ENCODE data around the gene SERPINF2.
"Not testable (repeated sequence)": the region's sequence is repeated elsewhere in the genome, so short reads cannot be mapped to it uniquely, and the experiment has no call there.

SERPINF2 gene

GRCh38 chr17:1735834-1736347 lies 6.8 kb upstream of the SERPINF2 start:
- no peak for DNase-seq

- peak in 1 of 2 experiments; percentile 9 for DNase-seq
Observed at GRCh38 chr17:1736348-1737281, 6.1 kb upstream of the SERPINF2 start.

GRCh38 chr17:1737531-1738291 lies 5.0 kb upstream of the SERPINF2 start:
- DNase-seq, result no peak

DNA sequence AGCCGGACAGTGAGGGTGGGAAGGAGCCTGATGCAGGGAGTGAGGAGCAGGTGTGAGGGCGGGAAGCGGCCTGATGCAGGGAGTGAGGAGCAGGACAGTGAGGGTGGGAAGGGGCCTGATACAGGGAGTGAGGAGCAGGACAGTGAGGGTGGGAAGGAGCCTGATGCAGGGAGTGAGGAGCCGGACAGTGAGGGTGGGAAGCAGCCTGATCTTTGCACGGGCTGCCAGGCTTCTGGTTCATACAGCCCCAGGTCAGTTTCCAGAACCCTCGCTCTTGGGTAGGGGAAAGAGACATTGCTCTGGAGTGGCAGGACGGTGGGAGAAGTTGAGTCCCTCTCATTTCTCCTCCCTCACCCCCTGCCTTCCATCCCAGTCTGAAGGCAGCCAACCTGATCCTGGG lies 772 bp upstream of the SERPINF2 start:
- not testable (repeated sequence) for DNase-seq

- no peak for DNase-seq
Observed at GRCh38 chr17:1743088-1743439, 393 bp downstream of the SERPINF2 start.

DNA sequence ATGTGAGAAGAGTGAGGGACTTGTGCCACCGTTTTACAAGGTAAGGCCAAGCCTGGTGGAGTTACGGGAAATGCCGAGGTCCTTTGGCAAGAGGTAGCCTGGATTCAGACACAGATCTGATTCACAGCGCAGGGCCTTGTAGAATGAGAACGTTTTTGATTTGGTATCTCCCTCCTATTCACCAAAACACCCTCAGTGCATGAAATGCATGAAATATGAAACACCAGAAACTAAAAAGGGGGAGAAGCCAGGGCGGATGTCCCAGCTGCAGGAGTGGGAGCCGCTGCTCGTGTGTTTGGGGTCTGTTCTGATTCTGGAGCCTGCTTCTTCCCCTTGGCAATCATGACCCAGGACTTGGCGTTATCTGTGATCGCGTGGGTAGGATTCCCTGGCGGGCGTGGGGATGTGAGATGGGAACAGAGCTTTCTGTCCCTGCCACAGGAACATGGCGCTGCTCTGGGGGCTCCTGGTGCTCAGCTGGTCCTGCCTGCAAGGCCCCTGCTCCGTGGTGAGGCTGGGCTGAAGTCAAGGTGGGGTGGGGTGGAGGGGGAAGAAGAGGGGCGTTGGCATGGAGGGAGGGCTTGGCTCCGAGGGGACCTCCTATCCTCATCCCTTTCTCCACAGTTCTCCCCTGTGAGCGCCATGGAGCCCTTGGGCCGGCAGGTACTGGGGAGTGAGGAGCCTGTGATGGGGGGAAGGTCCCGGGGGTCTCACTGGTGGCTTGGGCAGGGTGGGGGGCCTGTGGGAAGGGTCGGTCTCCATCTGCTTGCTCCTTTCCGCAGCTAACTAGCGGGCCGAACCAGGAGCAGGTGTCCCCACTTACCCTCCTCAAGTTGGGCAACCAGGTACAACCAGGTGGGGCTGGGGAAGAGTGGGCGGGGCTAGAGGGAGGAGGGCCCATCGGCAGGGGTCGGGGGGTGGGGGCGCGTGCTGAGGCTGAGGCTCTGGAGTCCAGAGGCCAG lies 2.2 kb downstream of the SERPINF2 start:
- no peak for DNase-seq

GRCh38 chr17:1745513-1746020 lies 2.9 kb downstream of the SERPINF2 start:
- no peak for DNase-seq

GRCh38 chr17:1746975-1747543 lies 4.4 kb downstream of the SERPINF2 start:
- no peak for DNase-seq

DNA sequence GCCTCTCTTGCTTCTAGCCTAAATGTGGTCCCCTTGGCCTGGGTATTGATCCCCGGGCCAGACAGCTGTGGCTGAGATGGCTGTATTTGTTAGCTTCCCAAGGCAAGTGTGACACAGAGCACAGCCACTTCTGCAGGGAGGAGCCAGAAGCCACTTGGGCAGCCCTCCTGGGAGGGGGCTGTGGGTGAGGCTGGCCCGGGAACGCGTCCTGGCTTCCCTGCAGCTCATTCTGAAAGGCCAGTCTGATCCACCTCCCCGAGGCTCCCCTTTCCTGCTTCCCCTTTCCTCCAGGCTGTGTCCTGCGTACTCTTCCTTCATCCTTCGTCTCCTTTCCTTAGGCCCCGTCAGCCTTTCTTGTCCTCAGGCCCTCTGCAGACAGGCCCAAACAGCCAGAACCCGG lies 8.0 kb downstream of the SERPINF2 start:
- no peak for DNase-seq

GRCh38 chr17:1752425-1753262 lies 10.0 kb downstream of the SERPINF2 start:
- DNase-seq, result no peak

- DNase-seq, result no peak
Observed at GRCh38 chr17:1753767-1754429, 11.2 kb downstream of the SERPINF2 start.

- DNase-seq, result no peak
Observed at GRCh38 chr17:1754430-1755112, 11.9 kb downstream of the SERPINF2 start.

- no peak for DNase-seq
Observed at GRCh38 chr17:1755252-1755826, 12.7 kb downstream of the SERPINF2 start.

- DNase-seq, result no peak
Observed at GRCh38 chr17:1755827-1756262, 13.2 kb downstream of the SERPINF2 start.

- no peak for DNase-seq
Observed at GRCh38 chr17:1758807-1759206, 16.1 kb downstream of the SERPINF2 start.

DNA sequence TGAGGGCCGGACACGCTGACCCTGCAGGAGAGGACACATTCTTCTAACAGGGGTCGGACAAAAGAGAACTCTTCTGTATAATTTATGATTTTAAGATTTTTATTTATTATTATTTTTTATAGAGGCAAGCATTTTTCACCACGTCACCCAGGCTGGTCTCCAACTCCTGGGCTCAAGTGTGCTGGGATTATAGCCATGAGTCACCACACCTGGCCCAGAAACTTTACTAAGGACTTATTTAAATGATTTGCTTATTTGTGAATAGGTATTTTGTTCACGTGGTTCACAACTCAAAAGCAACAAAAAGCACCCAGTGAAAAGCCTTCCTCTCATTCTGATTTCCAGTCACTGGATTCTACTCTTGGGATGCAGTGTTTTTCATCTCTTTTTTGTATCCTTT lies 16.9 kb downstream of the SERPINF2 start:
- no peak for DNase-seq

DNA sequence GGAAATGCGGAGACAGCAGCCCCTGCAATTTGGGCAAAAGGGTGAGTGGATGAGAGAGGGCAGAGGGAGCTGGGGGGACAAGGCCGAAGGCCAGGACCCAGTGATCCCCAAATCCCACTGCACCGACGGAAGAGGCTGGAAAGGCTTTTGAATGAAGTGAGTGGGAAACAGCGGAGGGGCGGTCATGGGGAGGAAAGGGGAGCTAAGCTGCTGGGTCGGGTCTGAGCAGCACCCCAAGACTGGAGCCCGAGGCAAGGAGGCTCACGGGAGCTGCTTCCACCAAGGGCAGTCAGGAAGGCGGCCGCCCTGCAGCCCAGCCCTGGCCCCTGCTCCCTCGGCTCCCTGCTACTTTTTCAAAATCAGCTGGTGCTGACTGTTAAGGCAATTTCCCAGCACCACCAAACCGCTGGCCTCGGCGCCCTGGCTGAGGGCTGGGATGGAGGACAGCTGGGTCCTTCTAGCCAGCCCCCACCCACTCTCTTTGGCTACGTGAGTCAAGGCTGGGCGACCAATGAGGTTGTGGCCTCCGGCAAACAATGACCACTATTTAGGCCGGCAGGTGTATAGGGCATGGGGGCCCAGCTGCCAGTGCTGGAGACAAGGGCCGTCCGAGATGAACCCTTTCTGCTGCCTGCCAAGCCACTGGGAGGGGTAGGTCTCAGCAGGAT lies 19.7 kb downstream of the SERPINF2 start:
- DNase-seq, result peak in 1 of 2 experiments; percentile 16

Measured in NCI-H524 (cell line).